LHCN-M2 (cell line): ENCODE measurements around the gene AP2A1. TPM values are rescaled to one million over a fixed set of nuclear protein-coding genes. Genes with fewer than 3 reads are reported as not detected.
A peak's percentile ranks its signal among the peaks of the same experiment; 100 is the strongest.

Source experiments
- DNase-seq: peaks from one replicate; pipeline ENCODE4 v3.0.0-alpha.2; 2012; ENCODE audit warnings: low read depth
- total RNA-seq: library from RNA; depleted of rRNA; stranded (reverse); fragments of >200 nt; gene quantifications from 2 replicates; pipeline ENCODE4 v1.2.3, GENCODE V29; 2014

Gene AP2A1
- total RNA-seq, 1 experiment from 2014 or later: 103 TPM

- no peak for DNase-seq
Observed at GRCh38 chr19:49837425-49837824, 70.6 kb downstream of the AP2A1 start.

- no peak for DNase-seq
Observed at GRCh38 chr19:49838885-49839588, 72.2 kb downstream of the AP2A1 start.

- DNase-seq: no peak
Observed at GRCh38 chr19:49839713-49840112, 72.9 kb downstream of the AP2A1 start.

GRCh38 chr19:49840321-49840720, 73.5 kb downstream of the AP2A1 start:
- no peak for DNase-seq

GRCh38 chr19:49840736-49841249, 74.0 kb downstream of the AP2A1 start:
- no peak for DNase-seq

GRCh38 chr19:49843265-49843664, 76.5 kb downstream of the AP2A1 start:
- no peak for DNase-seq

GRCh38 chr19:49844138-49845095, 77.6 kb downstream of the AP2A1 start:
- no peak for DNase-seq

- no peak for DNase-seq
Observed at GRCh38 chr19:49845414-49845813, 78.6 kb downstream of the AP2A1 start.

- no peak for DNase-seq
Observed at GRCh38 chr19:49846408-49846807, 79.6 kb downstream of the AP2A1 start.

- peak; percentile 91 for DNase-seq
Observed at GRCh38 chr19:49847731-49848696, 81.2 kb downstream of the AP2A1 start.

- no peak for DNase-seq
Observed at GRCh38 chr19:49848938-49849337, 82.1 kb downstream of the AP2A1 start.

GRCh38 chr19:49849433-49850220, 82.8 kb downstream of the AP2A1 start:
- DNase-seq: no peak

GRCh38 chr19:49850221-49850486, 83.4 kb downstream of the AP2A1 start:
- DNase-seq: no peak

GRCh38 chr19:49850487-49851342, 83.9 kb downstream of the AP2A1 start, which contains the start of gene PTOV1:
Gene PTOV1, plus strand, starts transcription at chr19:49851159.
- peak; percentile 86 for DNase-seq

GRCh38 chr19:49851456-49852259, 84.9 kb downstream of the AP2A1 start:
- DNase-seq: no peak

GRCh38 chr19:49852631-49853126, 85.9 kb downstream of the AP2A1 start:
- no peak for DNase-seq

- no peak for DNase-seq
Observed at GRCh38 chr19:49853852-49854377, 87.1 kb downstream of the AP2A1 start.
